GM19193 (cell line): ENCODE results near the gene ABCF2.

Experiments used
- POLR2A ChIP-seq: IDR thresholded peaks from 4 replicates; pipeline ENCODE4 v1.6.1; 2011; ENCODE audit not compliant: insufficient read depth, insufficient read length; ENCODE audit errors: extremely low read depth

Gene ABCF2

DNA sequence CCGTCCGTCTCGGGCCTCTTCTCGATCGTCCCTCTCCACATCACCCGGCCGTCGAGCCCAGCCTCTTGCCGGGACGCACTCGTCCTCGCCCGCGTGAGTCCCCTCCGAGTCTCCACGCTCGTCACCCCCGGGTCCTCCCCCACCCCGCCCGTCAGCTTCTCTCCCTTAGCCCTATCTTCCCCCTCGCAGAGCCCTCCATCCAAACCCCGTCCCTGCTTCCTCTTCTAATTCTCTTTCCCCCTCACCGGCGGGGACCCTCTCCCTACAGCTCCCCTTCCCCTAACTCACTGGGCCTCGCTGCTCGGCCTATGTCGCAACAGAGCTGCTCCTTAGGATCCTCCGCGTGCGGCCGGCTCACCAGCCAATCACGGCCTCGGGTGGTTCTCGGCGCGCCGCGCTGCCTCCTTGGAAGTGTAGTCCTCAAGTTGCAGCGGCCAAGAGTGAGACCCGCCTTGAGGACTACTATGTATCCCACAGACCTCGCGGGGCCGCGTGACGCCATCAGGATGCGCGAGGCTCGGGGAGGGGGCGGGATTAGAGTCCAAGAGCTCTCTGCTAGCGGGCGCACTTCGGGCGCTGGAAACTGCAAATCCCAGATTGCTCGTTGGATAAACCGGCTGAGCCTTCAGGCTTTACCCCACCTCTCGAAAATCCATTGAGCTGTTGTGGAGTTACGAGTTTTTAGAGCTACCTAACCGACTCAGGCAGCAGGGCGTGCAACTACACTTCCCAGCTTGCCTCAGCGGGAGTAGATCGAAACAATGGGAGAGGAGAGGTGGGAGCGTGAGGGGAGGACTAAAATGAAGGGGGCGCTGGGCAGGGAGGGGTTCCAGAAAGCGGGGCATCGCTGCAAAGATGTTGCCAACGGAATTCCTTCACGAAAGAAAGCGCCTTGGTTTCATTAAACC is at the start of gene ABCF2:
ABCF2 (minus strand) TSS at position 331 of the 908 bp plus-strand sequence. CDS start 747 bp downstream, outside the sequence.
- TF ChIP-seq POLR2A, result peak; percentile 73

DNA sequence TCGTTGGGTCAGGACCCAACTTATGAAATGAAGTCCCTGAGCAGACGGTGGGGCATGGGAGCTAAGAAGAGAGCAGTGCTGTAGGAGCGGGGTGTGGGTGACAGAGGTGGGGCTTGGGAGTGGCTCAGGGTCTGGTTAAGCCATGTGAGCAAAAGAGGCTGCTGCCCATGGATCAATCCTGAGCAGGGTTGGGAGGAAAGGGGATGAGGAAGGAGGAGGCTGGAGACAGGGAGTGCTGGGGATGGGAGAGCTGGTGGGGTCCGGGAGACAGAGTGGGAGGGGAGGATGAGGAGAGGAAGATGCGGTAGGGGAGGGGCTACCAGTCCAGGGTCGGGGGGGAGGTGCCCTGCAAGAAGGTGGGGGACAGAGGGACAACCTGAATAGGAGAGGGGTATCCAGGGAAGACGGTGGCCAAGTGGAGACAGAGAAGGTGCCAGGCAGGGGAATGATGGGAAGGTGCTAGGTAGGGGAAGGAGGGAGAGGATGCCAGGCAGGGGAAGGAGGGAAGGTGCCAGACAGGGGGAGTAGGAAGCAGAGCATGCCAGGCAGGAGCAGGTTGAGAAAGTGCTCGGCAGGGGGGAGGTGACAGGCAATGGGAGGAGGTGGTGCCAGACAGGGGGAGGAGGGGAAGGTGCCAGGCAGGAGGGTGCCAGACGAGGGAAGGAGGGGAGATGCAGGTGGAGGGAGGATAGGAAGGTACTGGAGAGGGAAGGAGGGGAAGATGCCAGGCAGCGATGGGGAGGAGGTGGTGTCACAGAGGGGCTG is 49.0 kb upstream of the ABCF2 start:
- TF ChIP-seq POLR2A, result no peak

DNA sequence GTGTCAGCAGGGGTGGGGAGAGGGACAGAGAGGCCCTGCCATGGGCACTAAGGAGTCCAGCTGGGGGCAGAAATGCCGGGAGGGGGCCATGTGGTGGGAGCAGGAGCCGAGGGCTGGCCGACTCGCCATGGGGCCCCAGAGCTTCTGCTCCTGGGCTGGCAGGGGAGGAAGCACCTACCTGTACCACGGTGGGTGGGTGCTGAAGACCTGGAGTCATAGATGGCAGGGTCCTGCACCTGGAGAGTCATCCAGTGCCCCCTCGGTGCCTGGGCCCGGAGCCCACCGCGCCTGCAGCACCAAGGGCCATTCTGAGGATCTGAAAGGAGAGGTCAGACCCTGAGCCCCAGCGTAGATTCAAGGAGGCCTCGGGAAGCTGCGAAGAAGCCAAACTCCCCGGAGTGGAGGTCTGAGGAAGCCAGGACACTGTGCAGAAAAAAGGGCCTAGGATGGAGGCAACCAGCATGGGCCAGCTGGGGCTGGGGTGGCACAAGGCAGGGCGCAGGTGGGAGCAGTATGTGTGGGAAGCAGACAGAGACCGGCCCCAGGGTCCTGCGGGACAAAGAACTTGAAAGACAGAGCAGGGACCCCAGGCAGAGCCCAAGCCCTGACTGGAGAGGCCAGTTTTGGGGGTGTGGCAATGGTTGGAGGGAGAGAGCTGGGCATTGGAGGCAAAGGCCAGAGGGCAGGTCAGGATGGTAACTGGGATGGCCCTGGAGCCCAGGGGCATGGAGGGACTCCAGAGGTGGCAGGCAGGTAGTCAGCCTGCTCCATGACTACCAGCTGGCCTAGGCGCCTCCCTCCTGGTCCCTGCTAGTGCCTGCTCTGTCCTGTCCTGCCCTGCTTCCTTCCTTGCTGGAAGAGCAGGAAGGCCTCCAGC is 48.2 kb upstream of the ABCF2 start:
- TF ChIP-seq POLR2A, result no peak

DNA sequence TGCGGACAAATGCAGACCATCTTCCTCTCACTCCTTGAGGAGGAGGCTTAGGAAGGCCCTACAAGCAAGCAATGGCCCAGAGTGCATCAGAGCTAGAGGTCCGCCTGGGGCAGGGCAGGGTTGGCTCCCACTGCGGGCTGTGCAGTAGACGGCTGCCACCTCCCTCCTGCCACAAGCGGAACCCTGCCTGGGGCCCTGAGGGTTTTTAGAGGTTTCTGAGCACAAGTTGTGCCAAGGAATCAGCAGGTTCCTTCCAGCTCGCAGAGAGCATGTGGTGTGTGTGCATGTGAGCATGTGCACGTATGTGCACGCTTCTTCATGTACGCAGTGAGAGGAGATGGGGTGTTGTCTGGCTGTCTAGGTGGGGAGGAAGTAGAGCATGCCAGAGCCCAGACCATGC is 47.4 kb upstream of the ABCF2 start:
- no peak for TF ChIP-seq POLR2A

DNA sequence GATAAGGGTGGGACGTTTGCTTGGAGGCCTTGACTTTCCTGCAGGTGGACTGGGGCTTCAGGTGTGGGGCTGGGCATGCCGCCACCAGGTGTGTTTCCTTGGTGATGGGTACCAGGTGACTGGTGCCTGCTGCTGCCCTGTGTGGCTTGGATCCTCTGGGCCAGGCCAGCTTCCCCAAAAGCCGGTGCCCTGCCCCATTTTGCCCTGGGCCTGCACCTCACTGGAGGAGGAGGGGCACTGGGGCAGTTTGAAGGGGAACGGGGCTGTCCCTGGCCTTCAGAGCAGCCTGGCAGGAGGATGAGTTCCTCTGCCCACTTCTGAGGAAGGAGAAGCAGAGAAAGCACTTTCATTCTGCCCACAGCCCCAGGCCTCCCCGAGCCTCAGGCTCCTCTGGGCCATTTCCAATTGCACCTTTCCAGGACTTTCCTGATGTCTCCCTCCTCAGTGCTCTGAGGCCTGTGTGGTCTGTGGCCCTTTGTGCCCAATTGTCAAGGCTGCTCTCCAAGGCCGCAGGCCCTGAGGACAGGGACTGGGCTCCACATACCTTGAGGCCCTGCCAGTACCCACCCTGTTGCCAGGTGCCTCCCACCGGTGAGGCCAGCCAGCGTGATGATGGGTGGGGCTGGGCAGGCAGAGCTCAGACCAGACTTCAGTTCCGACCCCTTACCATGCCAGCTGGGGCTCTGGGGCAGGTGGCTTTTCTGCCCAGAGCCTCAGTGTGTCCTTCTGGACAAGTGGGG is 46.8 kb upstream of the ABCF2 start:
- TF ChIP-seq POLR2A, result no peak

DNA sequence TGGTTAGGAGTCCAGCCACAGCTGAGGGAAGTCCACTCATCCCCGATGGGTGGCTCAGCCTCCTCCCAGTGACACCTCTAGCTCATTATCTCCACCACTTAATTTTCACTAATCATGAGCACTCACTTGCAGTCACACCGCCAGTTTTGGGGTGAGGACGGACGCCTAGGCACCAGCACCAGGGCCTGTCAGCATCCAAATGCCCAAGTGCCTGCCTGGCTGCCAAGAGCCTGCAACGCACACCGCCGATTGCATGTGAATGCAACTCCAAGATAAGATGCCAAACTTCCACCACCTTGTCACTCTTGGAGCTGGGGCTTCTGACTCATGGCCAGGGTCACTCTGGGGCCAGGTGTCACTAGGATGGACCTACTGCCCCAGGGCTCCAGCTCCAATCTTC is 45.9 kb upstream of the ABCF2 start:
- TF ChIP-seq POLR2A, result no peak

DNA sequence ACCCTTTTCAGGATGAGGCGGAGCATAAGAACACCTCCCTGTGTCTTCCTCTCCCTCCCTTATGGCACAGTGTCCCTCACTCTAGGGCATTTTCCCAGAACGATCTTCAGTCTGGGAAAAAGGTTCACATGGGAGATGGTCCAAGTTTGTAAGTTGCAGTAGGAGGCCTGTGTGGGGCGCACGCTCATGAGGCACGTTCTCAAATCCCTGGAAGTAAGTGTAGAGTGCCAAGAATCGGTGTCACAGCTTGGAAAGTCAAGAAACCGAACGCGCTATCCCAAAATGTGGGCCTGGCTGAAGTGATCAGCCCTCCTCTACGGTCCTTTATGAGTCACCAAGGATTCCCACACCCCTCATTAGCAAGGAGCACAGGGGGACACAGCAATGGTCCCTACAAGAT is 45.4 kb upstream of the ABCF2 start:
- TF ChIP-seq POLR2A, result no peak

DNA sequence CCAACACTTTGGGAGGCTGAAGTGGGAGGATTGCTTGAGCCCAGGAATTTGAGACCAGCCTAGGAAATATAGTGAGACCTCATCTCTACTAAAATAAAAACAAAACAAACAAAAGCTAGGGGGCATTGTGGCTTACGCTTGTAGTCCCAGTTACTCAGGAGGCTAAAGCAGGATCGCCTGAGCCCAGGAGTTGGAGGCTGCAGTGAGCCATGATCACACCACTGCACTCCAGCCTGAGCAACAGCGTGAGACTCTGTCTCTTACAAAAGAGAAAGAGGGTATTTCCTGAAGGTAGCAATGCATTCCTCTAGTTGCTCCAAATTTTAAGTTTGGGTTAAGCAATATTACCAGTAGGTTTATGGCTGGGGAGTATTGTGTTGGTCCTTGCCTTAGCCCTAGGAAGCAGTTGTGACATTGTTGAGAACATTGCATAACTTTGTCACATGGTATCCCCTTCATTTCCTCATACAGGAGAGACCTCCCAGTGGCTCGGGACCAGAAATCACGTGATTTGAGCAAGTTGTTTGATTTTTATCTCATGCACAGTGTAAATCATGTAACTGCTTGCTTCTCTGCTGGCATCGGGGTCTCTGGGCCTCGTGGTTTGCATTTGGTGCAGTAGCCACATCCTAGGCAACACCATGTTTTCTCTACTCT is 44.8 kb upstream of the ABCF2 start:
- no peak for TF ChIP-seq POLR2A

DNA sequence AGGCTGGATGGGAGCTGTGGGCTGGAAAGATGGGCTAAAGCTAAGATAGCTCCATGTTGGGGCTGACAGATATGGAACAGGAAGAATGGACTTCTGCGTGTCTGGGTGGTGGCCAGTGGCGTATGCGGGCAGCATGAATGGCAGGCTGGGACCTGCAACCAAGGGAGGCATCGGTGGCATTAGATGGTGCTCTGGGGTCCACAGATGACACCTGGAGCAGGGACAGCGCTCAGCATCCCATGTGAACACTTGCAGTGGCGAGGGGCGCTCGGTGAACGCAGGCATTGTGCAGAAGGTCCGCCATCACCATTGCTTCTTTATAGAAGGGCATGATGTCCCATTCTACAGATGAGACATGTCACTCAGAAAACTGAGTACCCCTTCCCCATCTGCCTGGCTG is 42.5 kb upstream of the ABCF2 start:
- no peak for TF ChIP-seq POLR2A

DNA sequence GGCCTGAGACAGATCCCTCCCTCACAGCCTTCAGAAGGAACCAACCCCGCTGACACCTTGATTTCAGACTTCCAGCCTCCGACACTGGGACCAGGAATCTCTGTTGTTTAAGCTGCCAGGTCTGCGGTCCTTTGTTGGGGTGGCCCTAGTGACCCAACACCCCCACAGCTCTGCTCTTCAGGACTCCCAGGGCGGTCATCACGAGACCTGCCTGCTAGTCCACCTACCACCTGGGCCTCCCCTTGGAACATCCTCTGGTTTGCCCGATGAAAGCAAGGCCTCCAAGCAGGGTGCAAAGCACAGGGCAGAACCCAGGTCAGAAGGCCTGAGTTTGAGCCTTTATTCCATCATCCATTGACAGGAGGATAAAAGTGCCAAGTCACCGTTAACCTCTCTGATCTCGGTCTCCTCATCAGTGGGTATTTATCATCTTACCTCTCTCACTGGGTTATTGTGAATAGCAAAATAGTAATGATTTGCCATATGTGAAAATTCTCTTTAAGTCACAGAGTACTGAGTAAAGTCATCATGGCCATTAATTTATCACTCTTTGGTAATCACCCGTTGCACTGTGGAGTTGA is 38.4 kb upstream of the ABCF2 start:
- TF ChIP-seq POLR2A, result no peak

DNA sequence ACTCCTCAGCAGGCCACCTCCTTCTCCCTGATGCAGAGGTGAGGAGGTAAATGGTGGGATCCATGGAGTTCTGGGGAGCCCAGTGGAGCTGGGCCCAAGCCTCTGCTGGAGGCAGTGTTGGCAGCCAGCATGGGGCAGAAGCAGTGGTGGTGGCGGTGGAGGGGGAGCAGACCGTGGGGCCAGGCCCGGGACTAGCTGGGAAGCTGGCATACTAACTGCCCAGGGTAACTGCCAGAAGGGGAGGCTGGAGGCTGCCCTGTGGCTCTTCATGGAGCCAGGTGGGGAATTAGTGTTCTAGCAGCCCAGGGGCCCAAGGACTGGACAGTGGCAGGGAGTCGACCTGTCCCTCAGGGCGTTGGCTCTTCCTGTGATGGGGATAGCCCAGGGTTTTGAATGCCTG is 37.6 kb upstream of the ABCF2 start:
- TF ChIP-seq POLR2A, result no peak

DNA sequence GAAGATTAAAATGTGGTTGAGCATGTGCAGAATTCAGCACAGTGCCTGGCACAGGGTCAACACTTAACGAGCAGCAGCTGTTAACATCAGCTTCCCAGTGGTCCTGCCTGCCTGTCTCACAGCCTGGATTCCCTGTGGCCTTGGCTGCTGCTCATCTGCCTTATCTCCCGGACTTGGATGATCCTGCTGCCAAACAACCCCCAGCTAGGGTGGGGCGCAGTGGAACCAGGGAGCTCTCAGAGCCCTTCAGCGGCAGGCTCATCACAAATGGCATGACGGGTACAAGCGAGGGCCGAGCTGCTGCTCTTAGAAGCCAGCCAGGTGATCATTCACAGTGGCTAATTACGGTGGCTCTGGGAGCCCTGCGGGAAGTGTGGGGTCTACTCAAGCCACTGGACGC is 34.5 kb upstream of the ABCF2 start:
- no peak for TF ChIP-seq POLR2A

DNA sequence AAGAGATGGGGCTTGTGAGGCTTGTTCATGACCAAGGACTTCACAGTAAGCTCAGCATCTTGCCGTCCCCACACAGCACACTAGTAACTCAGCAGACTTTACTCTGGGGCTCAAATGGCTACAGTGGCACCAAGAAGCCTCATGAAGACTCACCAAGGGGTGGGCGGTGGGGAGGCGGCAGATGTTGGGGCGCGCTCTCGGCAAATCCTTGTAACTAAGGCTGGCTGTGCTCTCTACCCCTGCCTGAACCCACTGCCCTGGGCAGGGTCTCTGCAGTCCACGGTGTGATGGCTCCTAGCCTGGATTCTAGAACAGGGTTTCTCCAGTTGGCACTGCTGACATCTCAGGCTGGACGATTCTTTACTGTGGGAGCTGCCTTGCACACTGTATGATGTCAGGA is 33.9 kb upstream of the ABCF2 start:
- no peak for TF ChIP-seq POLR2A
